ENCODE measurements around the gene VPS33B.

VPS33B gene

GRCh38 chr15:90994417-90995311 lies 27.7 kb downstream of the VPS33B start, which contains the start of gene PRC1:
Gene PRC1, minus strand, starts transcription at chr15:90994535. Its CDS starts 118 bp downstream, at chr15:90994417.
- no peaks in the 10 kb centered on the region for H3K27me3 ChIP-seq (ENCODE audit: insufficient read depth, low read length)
- H3K4me3 ChIP-seq (ENCODE audit: low read depth, low read length) = peak within 1 kb of the TSS; percentile 94
- H3K27ac ChIP-seq (ENCODE audit: low read depth, low read length) = peak within 1 kb of the TSS; percentile 83
- peaks cover 16% of the 10 kb centered on the region for H3K4me1 ChIP-seq (ENCODE audit: control insufficient read depth, insufficient read depth, low read length, unreplicated experiment)
- H3K79me2 ChIP-seq (ENCODE audit: control insufficient read depth, insufficient read depth, low read length, unreplicated experiment) = peaks cover 64% of the 10 kb centered on the region
- 0 out of 2 replicates have a peak, but pooled peaks cover 3% of the 10 kb centered on the region for H3K36me3 ChIP-seq (ENCODE audit: insufficient read depth, low read length)
- peak within 1 kb of the TSS; percentile 82 for H2AFZ ChIP-seq (ENCODE audit: low read length, unreplicated experiment)

- peak overlapping the region; percentile 94 for H3K4me3 ChIP-seq (ENCODE audit: low read depth, low read length)
- H3K36me3 ChIP-seq (ENCODE audit: insufficient read depth, low read length) = 0 out of 2 replicates have a peak, but pooled peaks cover 3% of the 10 kb centered on the region
- peak overlapping the region; percentile 74; the same call in 1 of the 2 replicates for H3K27ac ChIP-seq (ENCODE audit: low read depth, low read length)
- H3K4me1 ChIP-seq (ENCODE audit: control insufficient read depth, insufficient read depth, low read length, unreplicated experiment) = peaks cover 16% of the 10 kb centered on the region
- peaks cover 70% of the 10 kb centered on the region for H3K79me2 ChIP-seq (ENCODE audit: control insufficient read depth, insufficient read depth, low read length, unreplicated experiment)
- no peaks in the 10 kb centered on the region for H3K27me3 ChIP-seq (ENCODE audit: insufficient read depth, low read length)
- H2AFZ ChIP-seq (ENCODE audit: low read length, unreplicated experiment) = peak overlapping the region; percentile 69
Measured at GRCh38 chr15:90994059-90994416, 28.4 kb downstream of the VPS33B start.

GRCh38 chr15:90991587-90992285 lies 30.7 kb downstream of the VPS33B start:
- Histone ChIP-seq H3K4me3 (ENCODE audit: low read depth, low read length) (no peak overlapping the region), H3K27me3 (ENCODE audit: insufficient read depth, low read length) (no peaks in the 10 kb centered on the region), H3K4me1 (ENCODE audit: control insufficient read depth, insufficient read depth, low read length, unreplicated experiment) (peaks cover 29% of the 10 kb centered on the region), H3K27ac (ENCODE audit: low read depth, low read length) (no peak overlapping the region), H2AFZ (ENCODE audit: low read length, unreplicated experiment) (no peak overlapping the region), H3K36me3 (ENCODE audit: insufficient read depth, low read length) (no peaks in the 10 kb centered on the region), H3K79me2 (ENCODE audit: control insufficient read depth, insufficient read depth, low read length, unreplicated experiment) (peaks cover 93% of the 10 kb centered on the region)

GRCh38 chr15:90990446-90990845 lies 31.9 kb downstream of the VPS33B start:
- Histone ChIP-seq H3K27me3 (ENCODE audit: insufficient read depth, low read length) (no peaks in the 10 kb centered on the region), H3K36me3 (ENCODE audit: insufficient read depth, low read length) (no peaks in the 10 kb centered on the region), H3K27ac (ENCODE audit: low read depth, low read length) (no peak overlapping the region), H3K79me2 (ENCODE audit: control insufficient read depth, insufficient read depth, low read length, unreplicated experiment) (peaks cover 94% of the 10 kb centered on the region), H3K4me3 (ENCODE audit: low read depth, low read length) (no peak overlapping the region), H2AFZ (ENCODE audit: low read length, unreplicated experiment) (no peak overlapping the region), H3K4me1 (ENCODE audit: control insufficient read depth, insufficient read depth, low read length, unreplicated experiment) (peaks cover 25% of the 10 kb centered on the region)

GRCh38 chr15:90989040-90989768 lies 33.2 kb downstream of the VPS33B start:
- H2AFZ ChIP-seq (ENCODE audit: low read length, unreplicated experiment) = no peak overlapping the region
- peaks cover 23% of the 10 kb centered on the region for H3K4me1 ChIP-seq (ENCODE audit: control insufficient read depth, insufficient read depth, low read length, unreplicated experiment)
- peaks cover 7% of the 10 kb centered on the region; the same call in 1 of the 2 replicates for H3K36me3 ChIP-seq (ENCODE audit: insufficient read depth, low read length)
- no peaks in the 10 kb centered on the region for H3K27me3 ChIP-seq (ENCODE audit: insufficient read depth, low read length)
- no peak overlapping the region for H3K27ac ChIP-seq (ENCODE audit: low read depth, low read length)
- no peak overlapping the region for H3K4me3 ChIP-seq (ENCODE audit: low read depth, low read length)
- H3K79me2 ChIP-seq (ENCODE audit: control insufficient read depth, insufficient read depth, low read length, unreplicated experiment) = peaks cover 95% of the 10 kb centered on the region

DNA sequence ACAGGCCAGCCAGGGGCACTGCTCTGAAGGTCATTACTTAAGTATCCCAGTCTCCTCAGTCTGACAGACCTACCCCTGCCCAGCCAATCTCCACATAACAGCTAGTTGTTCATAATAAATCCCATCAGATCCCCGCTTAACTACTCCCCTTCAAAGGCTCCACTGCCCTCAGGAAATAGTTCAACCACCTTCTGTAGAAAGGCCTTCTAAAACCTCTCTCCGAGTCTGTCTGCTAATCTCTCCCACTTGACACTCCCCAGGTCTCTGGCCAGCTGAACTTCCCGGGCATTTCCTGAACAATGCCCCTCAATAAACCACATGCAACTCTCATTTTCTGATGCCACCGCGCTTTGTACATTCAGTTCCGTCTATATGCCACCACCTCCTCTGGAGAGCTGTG lies 34.1 kb downstream of the VPS33B start:
- H2AFZ ChIP-seq (ENCODE audit: low read length, unreplicated experiment) = peak overlapping the region; percentile 48

GRCh38 chr15:90987561-90988141 lies 34.7 kb downstream of the VPS33B start:
- no peaks in the 10 kb centered on the region for H3K27me3 ChIP-seq (ENCODE audit: insufficient read depth, low read length)
- peaks cover 96% of the 10 kb centered on the region for H3K79me2 ChIP-seq (ENCODE audit: control insufficient read depth, insufficient read depth, low read length, unreplicated experiment)
- no peak overlapping the region for H2AFZ ChIP-seq (ENCODE audit: low read length, unreplicated experiment)
- H3K4me1 ChIP-seq (ENCODE audit: control insufficient read depth, insufficient read depth, low read length, unreplicated experiment) = peaks cover 27% of the 10 kb centered on the region
- peaks cover 7% of the 10 kb centered on the region; the same call in 1 of the 2 replicates for H3K36me3 ChIP-seq (ENCODE audit: insufficient read depth, low read length)
- H3K4me3 ChIP-seq (ENCODE audit: low read depth, low read length) = no peak overlapping the region
- no peak overlapping the region for H3K27ac ChIP-seq (ENCODE audit: low read depth, low read length)

More for the DNA sequence above, 34.1 kb downstream of the VPS33B start:
- peaks cover 23% of the 10 kb centered on the region for H3K4me1 ChIP-seq (ENCODE audit: control insufficient read depth, insufficient read depth, low read length, unreplicated experiment)
- H3K79me2 ChIP-seq (ENCODE audit: control insufficient read depth, insufficient read depth, low read length, unreplicated experiment) = peaks cover 95% of the 10 kb centered on the region
- H3K36me3 ChIP-seq (ENCODE audit: insufficient read depth, low read length) = peaks cover 7% of the 10 kb centered on the region; the same call in 1 of the 2 replicates
- H3K27ac ChIP-seq (ENCODE audit: low read depth, low read length) = no peak overlapping the region
- H3K27me3 ChIP-seq (ENCODE audit: insufficient read depth, low read length) = no peaks in the 10 kb centered on the region
- H3K4me3 ChIP-seq (ENCODE audit: low read depth, low read length) = no peak overlapping the region

- no peak overlapping the region for H2AFZ ChIP-seq (ENCODE audit: low read length, unreplicated experiment)
- H3K4me1 ChIP-seq (ENCODE audit: control insufficient read depth, insufficient read depth, low read length, unreplicated experiment) = peaks cover 29% of the 10 kb centered on the region
- H3K27ac ChIP-seq (ENCODE audit: low read depth, low read length) = no peak overlapping the region
- no peaks in the 10 kb centered on the region for H3K27me3 ChIP-seq (ENCODE audit: insufficient read depth, low read length)
- no peak overlapping the region for H3K4me3 ChIP-seq (ENCODE audit: low read depth, low read length)
- H3K36me3 ChIP-seq (ENCODE audit: insufficient read depth, low read length) = peaks cover 7% of the 10 kb centered on the region; the same call in 1 of the 2 replicates
- H3K79me2 ChIP-seq (ENCODE audit: control insufficient read depth, insufficient read depth, low read length, unreplicated experiment) = peaks cover 91% of the 10 kb centered on the region
Measured at GRCh38 chr15:90986790-90987507, 35.4 kb downstream of the VPS33B start.

- Histone ChIP-seq H3K4me1 (ENCODE audit: control insufficient read depth, insufficient read depth, low read length, unreplicated experiment) (peaks cover 15% of the 10 kb centered on the region), H2AFZ (ENCODE audit: low read length, unreplicated experiment) (no peak overlapping the region), H3K36me3 (ENCODE audit: insufficient read depth, low read length) (peaks cover 30% of the 10 kb centered on the region), H3K27ac (ENCODE audit: low read depth, low read length) (peak overlapping the region; percentile 14; the same call in 1 of the 2 replicates), H3K4me3 (ENCODE audit: low read depth, low read length) (no peak overlapping the region), H3K79me2 (ENCODE audit: control insufficient read depth, insufficient read depth, low read length, unreplicated experiment) (peaks cover 45% of the 10 kb centered on the region), H3K27me3 (ENCODE audit: insufficient read depth, low read length) (no peaks in the 10 kb centered on the region)
Measured at GRCh38 chr15:90982135-90982534, 40.3 kb downstream of the VPS33B start.
